ENCODE measurements around the gene KCNH4. TPM values are rescaled to one million over a fixed set of nuclear protein-coding genes. Genes with fewer than 3 reads are reported as not detected.

KCNH4 gene
- total RNA-seq, 1 donor: under 0.01 TPM

GRCh38 chr17:42202159-42202558 lies 21.2 kb upstream of the KCNH4 start:
- H3K4me3 ChIP-seq (ENCODE audit: low read length): no peak overlapping the region

GRCh38 chr17:42201458-42201772 lies 20.5 kb upstream of the KCNH4 start:
- no peaks in the 10 kb centered on the region for H3K9me3 ChIP-seq (ENCODE audit: low read depth, low read length)
- no peak overlapping the region for H3K4me3 ChIP-seq (ENCODE audit: low read length)
- H3K27me3 ChIP-seq (ENCODE audit: insufficient read depth, low read length): no peaks in the 10 kb centered on the region
- peaks cover 18% of the 10 kb centered on the region for H3K4me1 ChIP-seq (ENCODE audit: insufficient read depth, low read length)

More at GRCh38 chr17:42202159-42202558, 21.2 kb upstream of the KCNH4 start:
- H3K4me1 ChIP-seq (ENCODE audit: insufficient read depth, low read length): peaks cover 23% of the 10 kb centered on the region
- no peaks in the 10 kb centered on the region for H3K9me3 ChIP-seq (ENCODE audit: low read depth, low read length)
- H3K27me3 ChIP-seq (ENCODE audit: insufficient read depth, low read length): no peaks in the 10 kb centered on the region

- H3K9me3 ChIP-seq (ENCODE audit: low read depth, low read length): no peaks in the 10 kb centered on the region
- H3K4me1 ChIP-seq (ENCODE audit: insufficient read depth, low read length): peaks cover 16% of the 10 kb centered on the region
- H3K27me3 ChIP-seq (ENCODE audit: insufficient read depth, low read length): no peaks in the 10 kb centered on the region
- H3K4me3 ChIP-seq (ENCODE audit: low read length): no peak overlapping the region
Measured at GRCh38 chr17:42200706-42201457, 19.9 kb upstream of the KCNH4 start.

GRCh38 chr17:42199416-42200011 lies 18.6 kb upstream of the KCNH4 start:
- H3K27me3 ChIP-seq (ENCODE audit: insufficient read depth, low read length): no peaks in the 10 kb centered on the region
- peaks cover 20% of the 10 kb centered on the region for H3K4me1 ChIP-seq (ENCODE audit: insufficient read depth, low read length)
- no peak overlapping the region for H3K4me3 ChIP-seq (ENCODE audit: low read length)
- H3K9me3 ChIP-seq (ENCODE audit: low read depth, low read length): no peaks in the 10 kb centered on the region

GRCh38 chr17:42198897-42199296 lies 18.0 kb upstream of the KCNH4 start:
- no peak overlapping the region for H3K4me3 ChIP-seq (ENCODE audit: low read length)
- H3K9me3 ChIP-seq (ENCODE audit: low read depth, low read length): no peaks in the 10 kb centered on the region
- peaks cover 24% of the 10 kb centered on the region for H3K4me1 ChIP-seq (ENCODE audit: insufficient read depth, low read length)
- no peaks in the 10 kb centered on the region for H3K27me3 ChIP-seq (ENCODE audit: insufficient read depth, low read length)

DNA sequence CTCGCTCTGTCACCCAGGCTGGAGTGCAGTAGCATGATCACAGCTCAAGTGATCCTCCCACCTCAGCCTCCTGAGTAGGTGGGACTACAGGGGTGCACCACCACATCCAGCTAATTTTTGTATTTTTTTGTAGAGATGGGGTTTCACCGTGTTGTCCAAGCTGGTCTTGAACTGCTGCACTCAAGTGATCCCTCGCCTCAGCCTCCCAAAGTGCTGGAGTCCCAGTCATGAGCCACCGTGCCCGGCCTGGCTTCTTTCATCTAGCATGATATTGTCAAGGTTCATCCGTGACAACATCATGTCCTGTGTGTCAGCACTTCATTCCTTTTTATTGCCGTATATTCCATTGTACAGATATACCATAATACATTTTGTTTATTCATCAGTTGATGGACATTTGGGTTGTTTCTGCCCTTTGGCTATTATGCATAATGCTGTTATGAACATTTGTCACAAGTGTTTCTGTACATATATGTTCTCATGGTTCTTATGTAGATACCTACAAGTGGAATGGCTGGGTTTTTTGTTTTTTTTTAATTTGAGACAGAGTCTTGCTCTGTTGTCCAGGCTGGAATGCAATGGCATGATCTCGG lies 16.7 kb upstream of the KCNH4 start:
- no peaks in the 10 kb centered on the region for H3K27me3 ChIP-seq (ENCODE audit: insufficient read depth, low read length)
- H3K9me3 ChIP-seq (ENCODE audit: low read depth, low read length): no peaks in the 10 kb centered on the region
- H3K4me1 ChIP-seq (ENCODE audit: insufficient read depth, low read length): peaks cover 37% of the 10 kb centered on the region
- H3K4me3 ChIP-seq (ENCODE audit: low read length): no peak overlapping the region

- no peaks in the 10 kb centered on the region for H3K9me3 ChIP-seq (ENCODE audit: low read depth, low read length)
- peak within 1 kb of the TSS; percentile 90 for H3K4me3 ChIP-seq (ENCODE audit: low read length)
- H3K27me3 ChIP-seq (ENCODE audit: insufficient read depth, low read length): no peaks in the 10 kb centered on the region
- peaks cover 37% of the 10 kb centered on the region for H3K4me1 ChIP-seq (ENCODE audit: insufficient read depth, low read length)
Measured at GRCh38 chr17:42193969-42194899, 13.3 kb upstream of the KCNH4 start, which contains the start of gene GHDC. Gene GHDC (minus strand): TSS chr17:42194494. CDS start chr17:42193581, 913 bp downstream.

DNA sequence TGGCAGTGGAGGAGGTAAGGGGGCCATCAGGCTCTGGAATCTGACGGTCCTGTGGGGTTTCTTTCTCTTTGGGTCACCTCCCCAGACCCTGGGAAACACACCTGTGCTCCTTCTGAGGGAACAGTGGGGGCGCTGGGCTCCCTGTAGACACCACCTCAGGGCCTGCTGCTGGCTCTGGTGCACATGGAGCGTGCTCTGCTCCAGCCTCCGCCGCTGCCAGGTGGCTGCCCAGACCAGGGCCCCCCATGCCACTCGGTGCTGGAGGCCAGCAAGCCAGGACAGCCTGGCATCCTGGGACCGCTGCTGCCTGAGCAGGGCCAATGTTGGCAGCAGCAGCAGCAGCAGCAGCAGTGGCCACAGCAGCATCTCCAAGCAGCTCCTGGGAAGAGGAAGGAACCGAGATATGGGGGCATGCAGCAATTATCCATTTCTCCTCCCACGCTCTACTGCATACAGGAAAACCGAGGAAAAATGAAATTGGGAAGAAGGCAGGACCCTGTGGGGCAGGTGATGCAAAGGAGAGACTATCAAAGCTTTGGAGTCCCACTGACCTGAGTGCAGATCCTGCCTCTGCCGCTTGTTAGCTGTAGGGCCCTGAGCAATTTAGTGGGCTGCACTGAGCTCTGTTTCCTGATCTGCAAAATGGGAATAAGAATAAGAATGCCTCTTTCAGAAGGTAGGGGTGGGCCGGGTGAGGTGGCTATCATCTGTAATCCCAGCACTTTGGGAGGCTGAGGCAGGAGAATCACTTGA lies 12.4 kb upstream of the KCNH4 start:
- Histone ChIP-seq H3K4me1 (ENCODE audit: insufficient read depth, low read length) (peaks cover 37% of the 10 kb centered on the region), H3K9me3 (ENCODE audit: low read depth, low read length) (no peaks in the 10 kb centered on the region), H3K27me3 (ENCODE audit: insufficient read depth, low read length) (no peaks in the 10 kb centered on the region), H3K4me3 (ENCODE audit: low read length) (peak overlapping the region; percentile 90)

- Histone ChIP-seq H3K27me3 (ENCODE audit: insufficient read depth, low read length) (no peaks in the 10 kb centered on the region), H3K9me3 (ENCODE audit: low read depth, low read length) (no peaks in the 10 kb centered on the region), H3K4me1 (ENCODE audit: insufficient read depth, low read length) (peaks cover 43% of the 10 kb centered on the region), H3K4me3 (ENCODE audit: low read length) (no peak overlapping the region)
Measured at GRCh38 chr17:42192189-42193126, 11.5 kb upstream of the KCNH4 start.

- Histone ChIP-seq H3K4me3 (ENCODE audit: low read length) (no peak overlapping the region), H3K4me1 (ENCODE audit: insufficient read depth, low read length) (peaks cover 45% of the 10 kb centered on the region), H3K27me3 (ENCODE audit: insufficient read depth, low read length) (no peaks in the 10 kb centered on the region), H3K9me3 (ENCODE audit: low read depth, low read length) (no peaks in the 10 kb centered on the region)
Measured at GRCh38 chr17:42191275-42191608, 10.3 kb upstream of the KCNH4 start.

- Histone ChIP-seq H3K4me1 (ENCODE audit: insufficient read depth, low read length) (peaks cover 50% of the 10 kb centered on the region), H3K4me3 (ENCODE audit: low read length) (no peak overlapping the region), H3K9me3 (ENCODE audit: low read depth, low read length) (no peaks in the 10 kb centered on the region)
Measured at GRCh38 chr17:42190491-42191274, 9.7 kb upstream of the KCNH4 start.

DNA sequence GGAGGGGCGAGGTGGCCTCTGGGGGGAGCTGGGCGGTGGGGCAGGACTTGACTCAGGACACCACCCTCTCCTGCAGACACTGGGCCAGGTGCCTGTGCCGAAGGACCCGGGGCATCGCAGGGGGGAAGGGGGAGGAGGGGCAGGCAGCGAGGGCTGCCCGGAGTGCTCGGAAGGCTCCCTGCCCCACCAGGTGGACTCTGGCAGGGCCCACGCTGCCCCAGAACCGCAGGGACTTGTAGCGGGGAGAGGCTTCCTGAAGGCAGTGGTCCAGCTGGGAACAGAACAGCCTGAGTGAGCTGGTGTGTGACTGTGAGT lies 8.7 kb upstream of the KCNH4 start:
- Histone ChIP-seq H3K4me3 (ENCODE audit: low read length) (no peak overlapping the region), H3K4me1 (ENCODE audit: insufficient read depth, low read length) (peaks cover 58% of the 10 kb centered on the region), H3K27me3 (ENCODE audit: insufficient read depth, low read length) (no peaks in the 10 kb centered on the region), H3K9me3 (ENCODE audit: low read depth, low read length) (no peaks in the 10 kb centered on the region)

More at GRCh38 chr17:42190491-42191274, 9.7 kb upstream of the KCNH4 start:
- no peaks in the 10 kb centered on the region for H3K27me3 ChIP-seq (ENCODE audit: insufficient read depth, low read length)
